Activated CD4-positive, alpha-beta T cell treated with anti-CD3 and anti-CD28 coated beads, Interleukin-2, amount 50 U/mL, for 1 hour (primary cell): Measurements from ENCODE around the gene KLF13.
A peak's percentile ranks its signal among the peaks of the same experiment; 100 is the strongest.

ENCODE experiments used
- DNase-seq: peaks from one replicate; pipeline ENCODE4 v3.0.0-alpha.2; 2020

The KLF13 gene

DNA sequence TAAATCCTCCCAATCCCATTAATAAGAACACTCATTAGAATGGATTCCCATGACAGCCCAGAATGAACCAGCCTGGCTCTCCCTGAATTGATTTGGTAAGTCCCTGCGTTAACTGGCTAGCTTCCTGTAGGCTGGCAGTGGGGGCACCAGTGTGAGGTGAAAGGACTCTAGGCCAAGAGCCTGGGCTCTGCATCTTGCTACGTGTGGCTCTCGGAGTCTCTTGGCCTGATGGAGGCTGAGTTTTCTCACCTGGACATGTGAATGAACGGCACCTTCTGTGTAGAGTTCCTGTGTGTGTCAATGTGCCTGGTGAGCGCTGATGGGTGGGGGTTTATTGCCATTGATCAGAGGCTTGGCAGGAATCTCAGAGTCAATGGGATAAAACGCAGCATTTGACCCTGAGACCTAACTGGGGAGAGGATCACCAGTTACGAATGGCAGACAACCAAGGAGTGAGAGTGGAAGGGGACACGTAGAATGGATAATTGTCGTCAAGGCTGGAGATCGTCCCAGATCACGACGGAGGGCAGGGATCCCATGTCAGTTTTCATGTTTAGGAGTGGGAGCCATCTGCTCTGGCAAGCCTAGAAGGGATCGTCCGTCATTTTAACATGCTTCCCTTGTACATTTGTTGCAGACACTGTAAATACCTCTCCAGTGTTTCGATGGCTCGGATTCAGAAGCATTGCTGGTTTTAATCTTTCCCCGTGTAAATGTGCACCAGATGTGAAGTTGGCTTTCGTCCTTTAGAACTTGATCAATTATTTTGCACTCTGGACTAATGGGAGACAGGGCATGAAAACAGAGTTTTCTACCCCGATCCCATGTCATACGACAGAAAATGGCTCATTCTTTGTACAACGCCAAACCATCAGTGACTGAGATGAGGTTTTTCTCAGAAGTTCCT, 9.0 kb upstream of the KLF13 start:
- no peak for DNase-seq

- no peak for DNase-seq
Measured at GRCh38 chr15:31318429-31318828, 8.2 kb upstream of the KLF13 start.

- DNase-seq: no peak
Measured at GRCh38 chr15:31320022-31320421, 6.6 kb upstream of the KLF13 start.

DNA sequence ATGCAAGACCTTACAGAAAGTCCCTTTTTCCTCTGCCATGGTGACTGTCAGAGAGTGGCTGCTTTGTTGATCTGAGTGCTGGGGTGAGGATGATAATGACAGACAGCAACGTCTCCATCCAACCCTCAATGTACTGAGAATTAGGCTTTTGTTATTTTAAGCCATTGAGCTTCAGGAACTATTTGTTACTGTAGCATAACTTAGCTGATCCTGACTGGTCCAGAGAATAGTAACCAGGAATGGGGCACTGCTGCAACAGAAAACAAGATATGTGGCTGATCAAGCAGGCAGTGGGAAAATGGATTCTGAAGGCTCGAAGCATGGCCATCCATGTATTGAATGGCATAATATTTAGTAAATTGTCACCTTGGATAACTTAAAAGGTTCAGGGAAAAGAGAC, 5.2 kb upstream of the KLF13 start:
- no peak for DNase-seq

DNA sequence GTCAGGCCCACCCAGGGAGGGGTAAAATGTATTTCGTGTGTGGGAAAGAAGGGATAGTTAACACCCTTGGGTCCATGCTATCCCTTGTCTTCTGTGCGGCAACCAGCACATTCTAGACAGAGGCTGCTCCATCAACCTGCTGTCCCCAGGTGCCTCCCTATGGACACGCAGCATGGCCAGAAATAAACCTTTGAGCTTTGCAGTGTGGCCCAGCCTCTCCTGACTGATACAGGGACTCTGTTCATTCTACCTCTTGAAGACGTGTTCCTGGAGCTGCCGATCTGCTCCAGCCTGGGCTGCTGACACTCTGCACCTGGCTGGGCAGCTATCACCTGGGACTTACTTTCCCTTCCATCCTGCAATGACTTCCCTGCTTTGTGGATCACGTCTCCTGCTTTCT, 4.1 kb upstream of the KLF13 start:
- no peak for DNase-seq

GRCh38 chr15:31323627-31324026, 3.0 kb upstream of the KLF13 start:
- no peak for DNase-seq

DNA sequence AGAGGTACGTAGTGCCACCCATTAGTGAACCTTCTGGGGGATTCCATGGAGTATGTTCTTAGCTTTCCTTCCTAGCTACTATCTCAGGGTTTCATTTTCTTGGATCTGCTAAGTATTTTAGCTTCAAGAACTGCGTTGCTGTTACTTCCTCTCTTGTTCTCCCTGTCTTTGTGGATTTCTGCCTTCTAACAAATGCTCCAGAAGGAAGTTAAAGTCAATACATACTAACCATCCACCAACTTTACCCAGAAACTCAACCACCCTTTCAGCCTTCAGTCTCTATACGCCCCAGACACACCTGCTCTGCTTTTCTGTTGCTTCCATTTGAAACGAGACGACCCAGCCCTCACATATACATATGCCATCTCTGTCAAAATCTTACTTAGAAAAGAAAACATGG, 2.4 kb upstream of the KLF13 start:
- DNase-seq: no peak

GRCh38 chr15:31324806-31325594, 1.6 kb upstream of the KLF13 start:
- no peak for DNase-seq

DNA sequence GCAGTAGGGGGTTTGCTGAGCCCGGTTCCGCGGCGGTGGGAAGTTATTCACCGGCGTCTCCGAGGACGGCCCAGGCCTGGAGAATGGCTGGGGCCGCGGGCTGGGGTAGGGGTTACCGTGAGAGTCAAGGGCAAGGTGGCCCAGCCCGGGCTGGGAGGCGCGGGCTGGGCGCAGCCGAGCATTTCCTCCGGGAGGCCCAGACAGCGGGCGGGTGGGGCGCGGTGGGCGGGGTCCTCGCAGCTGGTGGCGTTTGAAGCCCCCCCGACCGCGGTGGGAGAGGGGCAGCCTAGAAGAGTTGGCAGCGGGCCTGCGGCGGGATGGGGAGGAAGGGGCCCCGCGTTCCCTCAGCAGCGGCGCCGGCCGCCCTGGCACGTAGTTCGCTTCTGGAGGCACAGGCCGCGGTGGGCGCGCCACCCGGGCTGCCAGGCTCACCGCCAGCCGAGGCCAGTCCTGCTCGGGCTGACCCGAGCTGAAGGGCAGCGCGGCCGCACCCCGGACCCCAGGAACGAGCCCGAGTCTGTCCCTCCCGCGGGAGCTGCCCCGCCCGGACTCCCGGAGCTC, 960 bp upstream of the KLF13 start:
- DNase-seq: peak; percentile 61

GRCh38 chr15:31326875-31327668, 437 bp downstream of the KLF13 start:
- peak; percentile 73 for DNase-seq

DNA sequence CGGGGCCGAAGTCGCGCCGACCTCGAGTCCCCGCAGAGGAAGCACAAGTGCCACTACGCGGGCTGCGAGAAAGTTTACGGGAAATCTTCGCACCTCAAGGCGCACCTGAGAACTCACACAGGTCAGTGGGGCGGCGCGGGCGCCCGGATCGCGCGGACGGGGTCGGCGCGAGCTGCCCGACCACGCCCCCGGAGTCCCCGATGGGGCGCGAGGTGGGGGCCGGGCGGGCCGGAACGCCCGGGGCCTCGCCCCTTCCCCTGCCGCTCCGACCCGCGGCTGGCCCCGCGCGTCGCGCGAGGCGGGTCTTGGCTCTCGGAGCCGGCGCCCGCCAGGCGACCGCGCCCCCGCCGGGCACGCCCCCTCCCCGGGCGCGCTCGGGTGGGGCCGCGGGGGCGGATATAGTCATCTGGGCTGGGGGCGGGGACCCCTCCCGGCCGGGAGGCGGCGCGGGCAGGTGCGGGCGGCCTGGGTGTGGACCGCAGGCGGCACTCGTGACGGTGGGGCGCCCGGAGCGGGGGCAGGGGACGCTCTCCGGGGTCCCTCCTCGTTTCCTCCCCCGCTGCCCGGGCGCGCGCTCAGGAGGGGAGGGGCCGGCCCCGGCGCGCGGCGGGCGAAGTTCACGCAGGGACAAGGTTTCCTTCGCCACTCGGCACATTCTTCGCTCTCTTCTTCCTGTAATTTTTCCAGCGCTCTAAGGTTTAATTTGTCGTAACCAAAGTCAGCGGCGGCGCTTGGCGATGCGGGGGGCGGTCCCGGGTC, 1.2 kb downstream of the KLF13 start:
- DNase-seq: peak; percentile 76

GRCh38 chr15:31328428-31328968, 1.9 kb downstream of the KLF13 start:
- peak; percentile 71 for DNase-seq

DNA sequence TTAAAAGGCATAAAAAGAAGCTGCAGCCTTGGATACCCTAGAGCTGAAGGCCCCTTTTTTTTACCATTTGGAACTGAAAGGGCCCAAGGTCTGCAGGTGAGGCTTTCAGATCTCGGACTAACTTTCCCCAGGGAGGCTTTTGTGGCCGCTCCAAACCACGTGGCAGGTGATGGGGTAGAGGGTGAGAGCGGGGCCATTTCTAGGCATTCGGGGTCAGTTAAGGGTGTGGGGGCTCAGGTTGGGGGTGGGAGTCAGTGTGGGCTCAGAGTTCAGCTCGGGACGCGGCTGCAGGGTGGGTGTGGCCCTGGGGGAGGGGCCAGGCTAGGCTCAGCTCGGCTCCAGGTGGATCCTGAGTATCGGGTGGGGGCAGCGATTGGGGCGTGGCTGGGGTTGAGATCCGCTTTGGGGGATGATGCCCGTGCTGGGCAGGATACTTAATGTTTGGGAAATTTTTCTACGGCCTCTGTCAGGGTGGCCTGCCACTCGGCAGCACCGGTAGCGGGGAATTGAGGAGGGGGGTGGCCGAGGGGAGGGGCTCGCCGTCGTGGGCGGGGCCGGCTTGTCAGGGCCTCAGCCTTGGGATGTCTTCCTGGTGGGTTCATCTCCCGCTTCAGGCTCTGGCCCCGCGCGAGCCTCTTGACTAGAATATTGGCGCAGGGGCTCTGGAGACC, 2.5 kb downstream of the KLF13 start:
- no peak for DNase-seq

- no peak for DNase-seq
Measured at GRCh38 chr15:31329640-31330010, 3.0 kb downstream of the KLF13 start.

GRCh38 chr15:31330111-31330785, 3.6 kb downstream of the KLF13 start:
- DNase-seq: no peak

GRCh38 chr15:31330836-31331235, 4.2 kb downstream of the KLF13 start:
- no peak for DNase-seq

- DNase-seq: no peak
Measured at GRCh38 chr15:31331389-31331788, 4.8 kb downstream of the KLF13 start.

- DNase-seq: no peak
Measured at GRCh38 chr15:31332020-31332680, 5.5 kb downstream of the KLF13 start.

GRCh38 chr15:31332681-31333071, 6.0 kb downstream of the KLF13 start:
- no peak for DNase-seq

GRCh38 chr15:31333119-31333518, 6.5 kb downstream of the KLF13 start:
- no peak for DNase-seq
